GM19324 (cell line): ENCODE results near the gene GALNT13.

ENCODE experiments used
- ATAC-seq: cut with Tn5 transposase; IDR thresholded peaks from one replicate; pipeline ENCODE4 v1.9.1; 2021; ENCODE audit warnings: mild to moderate bottlenecking, moderate library complexity; ENCODE audit not compliant: unreplicated experiment, low FRiP score

Gene GALNT13

GRCh38 chr2:153871231-153872221 lies at the start of gene GALNT13:
Gene GALNT13 (plus strand): TSS chr2:153871922.
- no peak for ATAC-seq

GRCh38 chr2:153823880-153824279 lies 47.8 kb upstream of the GALNT13 start:
- no peak for ATAC-seq

- no peak for ATAC-seq
Measured at GRCh38 chr2:153828335-153828734, 43.4 kb upstream of the GALNT13 start.

GRCh38 chr2:153834662-153835061 lies 37.1 kb upstream of the GALNT13 start:
- ATAC-seq = no peak

GRCh38 chr2:153858250-153858649 lies 13.5 kb upstream of the GALNT13 start:
- no peak for ATAC-seq

- ATAC-seq = no peak
Measured at GRCh38 chr2:153864022-153864421, 7.7 kb upstream of the GALNT13 start.

GRCh38 chr2:153866595-153866994 lies 5.1 kb upstream of the GALNT13 start:
- ATAC-seq = no peak

- no peak for ATAC-seq
Measured at GRCh38 chr2:153870308-153870707, 1.4 kb upstream of the GALNT13 start.

GRCh38 chr2:153872311-153873051 lies 759 bp downstream of the GALNT13 start:
- ATAC-seq = no peak

- no peak for ATAC-seq
Measured at GRCh38 chr2:153873052-153874048, 1.6 kb downstream of the GALNT13 start.

GRCh38 chr2:153875801-153876466 lies 4.2 kb downstream of the GALNT13 start:
- ATAC-seq = no peak

- ATAC-seq = no peak
Measured at GRCh38 chr2:153880926-153881325, 9.2 kb downstream of the GALNT13 start.

- ATAC-seq = no peak
Measured at GRCh38 chr2:153886833-153887232, 15.1 kb downstream of the GALNT13 start.

- no peak for ATAC-seq
Measured at GRCh38 chr2:153890576-153890975, 18.9 kb downstream of the GALNT13 start.

- ATAC-seq = no peak
Measured at GRCh38 chr2:153891051-153891450, 19.3 kb downstream of the GALNT13 start.

GRCh38 chr2:153912798-153913396 lies 41.2 kb downstream of the GALNT13 start:
- ATAC-seq = no peak

- no peak for ATAC-seq
Measured at GRCh38 chr2:153917570-153917969, 45.8 kb downstream of the GALNT13 start.

- no peak for ATAC-seq
Measured at GRCh38 chr2:153935511-153935910, 63.8 kb downstream of the GALNT13 start.

GRCh38 chr2:153939124-153939796 lies 67.5 kb downstream of the GALNT13 start:
- ATAC-seq = no peak
